Ureter (tissue), 1 donor: ENCODE data around the gene PMP22. TPM values are rescaled to one million over a fixed set of nuclear protein-coding genes. Genes with fewer than 3 reads are reported as not detected.
"Not testable (repeated sequence)": the region's sequence is repeated elsewhere in the genome, so short reads cannot be mapped to it uniquely, and the experiment has no call there.

Experiments
- DNase-seq: peaks from one replicate; pipeline ENCODE4 v3.0.0-alpha.2; 2020; ENCODE audit warnings: low spot score
- total RNA-seq: library from RNA; stranded (reverse); gene quantifications from one replicate; pipeline ENCODE4 v1.2.4, GENCODE V29; 2023
- donor health status: DM: yes; HTN: yes; CAD: no.

PMP22 gene
- total RNA-seq, 1 donor from 2014 or later, result 117 TPM

DNA sequence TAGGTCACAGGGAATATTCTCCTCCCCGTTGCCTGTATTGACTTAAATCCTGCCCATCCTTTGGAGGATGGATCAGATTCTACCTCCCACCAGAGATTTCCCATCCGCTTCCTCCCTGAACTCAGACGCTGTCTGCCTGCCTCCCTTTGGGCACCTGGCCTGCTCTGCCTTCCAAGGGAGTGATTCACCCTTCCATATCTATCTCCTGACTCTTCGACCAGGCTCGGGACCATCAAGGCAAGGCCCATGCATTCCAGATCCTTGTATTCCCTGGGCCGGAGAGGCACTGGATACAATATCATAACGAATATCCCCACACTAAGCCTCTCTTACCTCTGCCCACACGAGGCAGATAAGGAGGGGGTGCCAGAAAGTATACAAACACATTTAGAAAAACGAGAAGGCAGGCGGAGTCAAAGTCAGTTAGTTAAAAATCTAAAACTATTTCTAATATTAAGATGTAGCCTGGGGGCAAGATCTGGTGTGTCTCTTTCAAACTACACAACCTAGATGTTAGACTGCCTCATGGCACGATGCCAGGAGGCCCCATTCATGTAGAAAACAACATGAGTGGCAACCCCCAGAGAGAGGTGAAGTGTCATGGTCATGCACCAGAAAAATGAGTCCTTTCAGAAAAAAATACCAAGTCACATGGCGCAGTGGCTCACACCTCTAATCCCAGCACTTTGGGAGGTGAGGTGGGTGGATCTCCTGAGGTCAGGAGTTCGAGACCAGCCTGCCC lies 9.2 kb downstream of the PMP22 start:
- DNase-seq, result no peak

- DNase-seq, result no peak
Measured at GRCh38 chr17:15250135-15250860, 14.8 kb downstream of the PMP22 start.

GRCh38 chr17:15249487-15249886 lies 15.6 kb downstream of the PMP22 start:
- no peak for DNase-seq

- no peak for DNase-seq
Measured at GRCh38 chr17:15247891-15248529, 17.1 kb downstream of the PMP22 start.

DNA sequence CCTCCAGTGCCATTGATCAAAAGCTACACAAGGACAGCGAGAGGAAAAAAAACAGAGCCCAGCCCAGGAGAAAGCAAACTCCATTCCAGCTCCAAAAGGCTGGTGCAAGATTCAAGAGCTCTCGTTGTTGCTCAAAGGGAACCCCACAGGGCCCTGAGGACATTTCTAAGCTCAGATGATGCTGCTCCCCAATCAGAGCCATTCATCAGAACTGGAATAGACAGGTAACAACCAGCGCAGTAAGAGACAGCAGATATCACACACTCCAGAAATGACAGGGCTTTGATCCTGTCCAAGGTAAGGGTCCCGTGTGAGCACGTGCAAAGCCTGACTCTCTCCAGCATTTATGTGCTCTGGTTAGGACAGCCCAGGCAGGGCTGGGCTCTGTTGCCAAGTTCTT lies 20.1 kb downstream of the PMP22 start:
- DNase-seq, result no peak

DNA sequence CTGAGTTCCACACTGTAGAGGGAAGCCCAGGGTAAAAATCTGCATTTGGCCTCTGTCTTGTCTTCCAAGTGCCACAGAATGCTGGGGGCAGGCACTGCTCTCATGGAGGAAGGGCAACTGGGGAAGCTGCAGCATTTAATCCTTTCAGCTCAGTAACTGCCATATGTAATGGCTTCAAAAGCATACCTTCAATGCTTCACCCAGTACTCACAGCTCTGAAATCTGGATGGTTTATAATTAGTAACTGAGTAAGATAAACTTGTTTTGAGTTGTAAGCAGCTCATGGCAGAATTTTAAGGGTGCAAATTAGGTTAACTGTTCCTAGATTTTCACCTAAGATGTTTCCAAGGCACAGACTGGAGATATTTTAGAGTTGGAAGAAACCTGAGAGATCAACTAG lies 24.5 kb downstream of the PMP22 start:
- DNase-seq, result no peak

DNA sequence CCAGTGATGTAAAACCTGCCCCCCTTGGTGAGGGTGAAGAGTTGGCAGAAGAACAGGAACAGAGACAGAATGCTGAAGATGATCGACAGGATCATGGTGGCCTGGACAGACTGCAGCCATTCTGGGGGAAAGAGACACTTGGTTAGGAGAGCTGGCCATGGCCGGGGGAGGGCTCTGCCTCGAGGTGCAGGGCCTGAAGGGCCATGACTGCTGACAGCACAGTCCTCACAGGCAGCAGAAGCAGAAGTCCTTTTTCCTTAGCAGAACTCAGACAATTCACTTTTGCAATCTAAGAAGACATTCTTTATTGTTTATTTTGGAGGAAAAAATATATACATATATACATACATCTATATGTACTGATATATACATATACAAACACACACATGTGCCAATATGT lies 25.6 kb downstream of the PMP22 start:
- no peak for DNase-seq

DNA sequence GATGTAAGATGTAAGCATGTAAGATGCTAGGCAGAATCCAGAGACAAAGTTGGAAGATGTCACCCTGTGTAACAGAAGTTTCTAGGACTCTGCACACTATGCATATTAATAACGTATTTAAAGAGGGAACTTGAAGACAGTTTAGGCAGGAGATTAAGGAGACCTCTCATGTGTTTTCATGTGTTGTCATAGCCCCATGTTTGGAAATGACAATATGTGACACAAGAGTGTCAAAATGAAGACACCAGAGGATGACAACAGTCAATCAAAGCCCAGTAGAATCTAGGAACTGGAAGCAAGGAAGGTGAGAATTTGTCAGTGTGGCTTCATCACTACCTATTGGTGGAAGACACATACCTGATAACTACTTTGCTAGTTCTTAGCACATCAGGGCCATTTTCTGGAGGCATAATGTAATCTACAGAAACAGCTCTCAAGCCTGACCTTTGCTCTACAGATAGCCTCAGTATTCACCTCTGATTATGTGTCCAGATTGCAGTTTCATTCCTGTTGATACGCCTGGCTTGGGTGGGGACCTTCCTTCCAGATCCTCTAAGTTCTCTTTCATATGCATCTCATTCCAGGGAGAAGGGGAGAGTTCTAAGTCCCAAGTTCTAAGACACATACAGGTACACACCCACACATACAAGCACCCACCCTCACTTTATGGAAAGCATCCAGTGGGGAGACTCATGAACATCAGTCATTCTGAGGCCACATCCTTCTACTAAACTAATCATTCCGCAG lies 26.3 kb downstream of the PMP22 start:
- DNase-seq, result no peak

DNA sequence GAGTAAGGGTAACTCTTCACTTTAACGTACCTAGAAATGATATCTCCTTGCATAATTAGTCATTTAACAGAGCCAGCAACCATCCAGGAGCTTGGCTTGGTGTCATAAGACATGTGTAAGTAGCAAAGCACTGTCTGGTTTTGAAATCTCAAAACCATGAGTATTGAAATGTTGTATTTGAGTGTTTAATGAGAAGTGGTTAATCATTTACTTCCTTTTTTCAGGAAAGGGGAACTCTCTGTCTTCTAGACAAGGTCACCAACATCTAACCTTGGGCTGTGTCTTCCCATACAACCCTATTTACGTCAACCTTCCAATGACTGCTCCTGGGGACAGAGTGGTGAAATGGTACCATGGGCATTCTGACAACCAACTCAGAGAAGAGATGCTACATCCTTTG lies 27.1 kb downstream of the PMP22 start:
- DNase-seq, result no peak

DNA sequence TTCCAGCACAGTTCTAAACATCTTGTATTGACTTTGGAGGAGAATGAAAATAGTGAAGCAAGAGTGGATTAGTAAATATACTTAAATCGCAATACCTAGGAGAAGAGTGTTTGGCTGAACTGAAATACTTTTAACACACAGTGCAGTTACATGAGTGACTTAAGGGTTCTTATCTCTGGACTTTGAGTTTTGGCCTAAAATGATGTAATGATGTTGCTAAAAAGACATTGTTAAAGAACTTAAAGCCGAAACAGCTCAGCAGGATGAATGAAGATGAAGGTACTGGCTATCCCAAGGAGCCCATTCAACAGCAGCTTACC lies 28.1 kb downstream of the PMP22 start:
- no peak for DNase-seq

DNA sequence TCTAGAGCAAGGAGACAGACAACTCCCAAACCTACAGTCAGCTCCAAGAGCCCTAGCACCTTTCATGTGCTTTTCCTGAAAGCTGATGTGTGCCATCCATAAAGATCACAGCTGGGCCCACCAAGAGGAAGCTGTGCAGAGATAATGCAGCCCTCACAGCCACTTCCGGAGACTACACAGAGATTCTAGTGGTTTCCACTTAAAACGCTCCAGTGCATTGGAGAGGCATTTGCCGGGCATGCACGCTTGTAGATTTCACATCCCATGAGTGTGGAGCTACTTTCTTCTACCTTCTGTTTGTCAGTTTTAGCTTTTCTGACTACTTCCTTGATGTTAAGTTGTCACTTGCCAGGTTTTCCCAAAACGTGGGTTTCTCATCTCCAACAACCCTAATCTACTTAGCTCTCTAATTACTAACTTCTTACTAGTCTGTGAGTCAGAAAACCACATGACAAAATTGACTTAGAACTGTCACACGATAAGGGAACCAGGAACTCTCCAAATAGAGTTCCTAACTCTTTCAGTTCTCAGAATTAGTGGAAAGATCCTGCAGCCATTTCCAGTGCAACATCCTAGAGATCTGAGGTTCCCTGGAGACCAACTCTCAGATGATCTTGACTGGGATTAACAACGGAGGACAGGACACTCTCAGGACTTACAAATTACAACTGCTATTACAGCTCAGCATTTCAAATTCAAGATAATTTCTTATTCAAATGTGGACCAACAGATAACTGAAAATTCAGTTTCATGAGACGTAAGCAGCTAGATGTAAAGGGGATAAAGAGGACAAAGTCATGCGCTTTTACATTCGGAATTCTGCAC lies 28.6 kb downstream of the PMP22 start:
- no peak for DNase-seq

DNA sequence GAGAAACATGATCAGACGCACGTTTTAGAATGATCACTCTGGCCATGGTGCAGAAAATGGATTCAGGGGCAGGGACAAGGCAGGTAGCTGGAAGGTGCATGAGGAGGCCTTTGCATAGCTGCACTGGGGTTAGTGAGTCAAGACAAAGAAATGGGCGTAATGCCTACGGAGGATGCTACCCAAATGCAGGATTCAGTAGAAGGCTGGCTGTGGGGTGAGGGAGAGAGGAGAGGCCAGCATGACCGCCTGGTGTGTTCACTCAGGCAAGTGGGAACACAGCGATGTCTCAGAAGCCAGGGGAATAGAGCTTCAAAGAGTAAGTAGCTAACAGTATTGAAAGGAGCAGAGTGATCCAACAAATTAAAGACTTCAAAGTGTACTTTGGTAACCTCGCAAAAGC lies 31.2 kb downstream of the PMP22 start:
- no peak for DNase-seq

GRCh38 chr17:15233022-15233805 lies 31.9 kb downstream of the PMP22 start:
- DNase-seq, result no peak

- DNase-seq, result no peak
Measured at GRCh38 chr17:15232517-15232915, 32.6 kb downstream of the PMP22 start.

DNA sequence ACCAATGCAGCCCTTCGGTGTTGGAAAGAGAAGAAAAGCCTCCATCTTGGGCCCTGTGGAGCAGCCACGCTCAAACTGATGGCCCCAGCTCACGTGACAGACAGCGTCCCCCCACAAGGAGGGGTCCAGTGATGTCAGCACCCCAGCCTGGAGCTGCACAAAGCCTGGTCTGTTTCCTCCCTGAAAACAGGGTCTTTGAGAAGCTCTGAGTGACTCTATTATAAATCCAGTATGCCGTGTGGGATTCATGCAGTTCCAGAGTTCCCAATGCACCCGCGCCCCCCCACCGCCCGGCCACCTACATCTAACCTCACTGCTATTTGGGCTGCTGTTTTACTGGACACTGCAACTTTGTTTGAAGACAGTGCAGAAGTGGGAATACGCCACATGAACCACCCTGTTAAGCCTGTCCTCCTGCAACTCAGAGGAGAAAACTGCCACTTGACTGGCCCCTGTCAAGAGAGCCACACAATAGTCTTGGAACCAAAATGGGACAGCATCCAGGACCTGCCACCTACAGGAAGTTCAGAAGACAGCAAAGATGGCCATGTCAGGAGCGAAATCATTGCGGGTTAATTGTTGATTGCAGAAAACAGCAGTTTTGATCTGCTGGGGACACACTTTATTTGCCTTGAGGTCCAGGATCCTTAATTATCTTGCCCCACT lies 33.1 kb downstream of the PMP22 start:
- DNase-seq, result no peak

GRCh38 chr17:15230866-15231265 lies 34.3 kb downstream of the PMP22 start:
- DNase-seq, result no peak

GRCh38 chr17:15221827-15222226 lies 43.3 kb downstream of the PMP22 start:
- DNase-seq, result not testable (repeated sequence)

DNA sequence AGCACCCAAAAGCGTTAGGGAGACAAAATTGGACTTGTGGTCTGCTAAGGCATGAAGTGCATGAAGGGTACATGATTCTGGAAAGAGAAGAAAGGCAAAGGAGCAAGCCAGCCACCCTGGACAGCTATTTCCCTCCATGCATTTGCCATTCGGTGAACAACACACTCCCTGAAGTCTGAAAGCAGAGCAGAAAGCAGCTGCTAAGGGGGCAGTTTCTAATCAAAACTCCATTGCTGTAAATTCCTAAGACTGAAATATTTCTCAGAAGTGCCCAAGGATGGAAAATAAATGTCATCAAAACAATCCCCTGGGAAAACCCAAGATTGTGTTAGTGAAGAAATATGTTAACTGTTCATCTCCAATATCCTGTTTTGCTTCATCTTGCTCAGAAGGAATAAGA lies 44.3 kb downstream of the PMP22 start:
- no peak for DNase-seq

DNA sequence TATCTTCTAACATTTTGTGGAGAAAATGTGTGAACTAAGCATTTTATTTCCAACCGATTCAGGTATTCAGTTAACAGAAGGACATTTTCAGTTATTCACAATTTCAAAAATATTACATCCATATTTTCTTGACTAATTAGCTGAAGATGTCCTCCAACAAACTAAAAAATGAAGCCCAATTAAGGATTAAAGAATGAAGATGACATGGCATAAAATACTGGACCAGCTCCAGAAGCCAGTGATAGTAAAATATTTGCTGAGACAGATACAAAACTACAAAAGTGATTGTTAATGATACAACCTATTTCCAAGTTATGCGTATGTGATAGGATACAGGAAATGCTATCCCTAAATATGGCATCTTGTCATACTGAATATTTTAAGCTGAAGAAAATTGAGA lies 48.6 kb downstream of the PMP22 start:
- DNase-seq, result no peak
